Spleen (tissue), 7 donors: Measurements from ENCODE around the gene EIF4G1.
A peak's percentile ranks its signal among the peaks of the same experiment; 100 is the strongest.

Experiments
- CTCF ChIP-seq, 11 experiments: fragments of 200-600 bp in 7 of 11; fragments of 450-650 bp in 4 of 11; sonication (generic) in 4 of 11; IDR thresholded peaks in 8 of 11; conservative IDR thresholded peaks in 3 of 11; 1 replicate in 7 of 11; 2 replicates in 4 of 11; pipeline versions ENCODE4 v1.4.0 to v1.8.0; 2016 to 2021; ENCODE audit warnings: antibody characterized with exemption in 11 of 11, inconsistent platforms in 4 of 11, mild to moderate bottlenecking in 1 of 11
- POLR2A ChIP-seq, 3 donors: fragments of 450-650 bp; IDR thresholded peaks; one replicate each; pipeline ENCODE4 v1.5.1; 2017; ENCODE audit warnings: antibody characterized with exemption in 3 of 3, mild to moderate bottlenecking in 1 of 3
- POLR2AphosphoS5 ChIP-seq, 3 donors: sonication (generic); formaldehyde crosslinking; IDR thresholded peaks; one replicate each; pipeline ENCODE4 v1.5.1; 2017; ENCODE audit warnings: antibody characterized with exemption in 3 of 3
- donor health status: DM: no; HTN: no; CAD: no; lungs with moderate emphysema.
- donor health status: DM: no; HTN: no; CAD: no.
- donor health status: DM: no; HTN: no; CAD: no.

DNA sequence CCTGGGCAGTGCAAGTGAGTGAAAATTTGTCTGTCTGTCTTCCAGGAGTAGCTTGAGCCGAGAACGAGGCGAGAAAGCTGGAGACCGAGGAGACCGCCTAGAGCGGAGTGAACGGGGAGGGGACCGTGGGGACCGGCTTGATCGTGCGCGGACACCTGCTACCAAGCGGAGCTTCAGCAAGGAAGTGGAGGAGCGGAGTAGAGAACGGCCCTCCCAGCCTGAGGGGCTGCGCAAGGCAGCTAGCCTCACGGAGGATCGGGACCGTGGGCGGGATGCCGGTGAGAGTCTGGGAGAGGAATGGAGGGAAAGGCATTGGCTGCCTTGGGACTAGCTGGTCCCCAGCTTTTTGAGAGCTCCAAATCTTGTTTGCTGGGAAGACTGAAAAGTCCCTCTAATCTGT, 12.8 kb downstream of the EIF4G1 start:
- TF ChIP-seq CTCF (IDR thresholded peaks at IDR 0.05 in 8 of 11, conservative IDR thresholded peaks at IDR 0.05 in 3 of 11) (no peak), POLR2A (IDR thresholded peaks at IDR 0.05) (no peak), POLR2AphosphoS5 (IDR thresholded peaks at IDR 0.05) (peak in 2 of 3 donors; percentile 25 to 65)
